Lower lobe of right lung (tissue), 2 donors: ENCODE data around the gene DSG3. TPM values are rescaled to one million over a fixed set of nuclear protein-coding genes. Genes with fewer than 3 reads are reported as not detected.

Experiments
- ATAC-seq, 2 donors: fragments of 200-7000 bp; cut with Tn5 transposase; one replicate each; pipeline ENCODE4 v1.9.1; 2020 to 2022; ENCODE audit warnings: mild to moderate bottlenecking in 2 of 2, moderate library complexity in 2 of 2
- DNase-seq: peaks from one replicate; pipeline ENCODE4 v3.0.0-alpha.2; 2020
- H3K27ac ChIP-seq: fragments of 200-600 bp; one replicate; pipeline ENCODE4 v1.8.0; 2022
- H3K27me3 ChIP-seq: fragments of 200-600 bp; one replicate; pipeline ENCODE4 v1.8.0; 2022; ENCODE audit warnings: low read depth
- H3K36me3 ChIP-seq: fragments of 200-600 bp; one replicate; pipeline ENCODE4 v1.8.0; 2022; ENCODE audit warnings: mild to moderate bottlenecking
- H3K4me1 ChIP-seq: fragments of 200-600 bp; one replicate; pipeline ENCODE4 v1.8.0; 2022
- H3K4me3 ChIP-seq: fragments of 200-600 bp; one replicate; pipeline ENCODE4 v1.8.0; 2022; ENCODE audit warnings: mild to moderate bottlenecking
- H3K9me3 ChIP-seq: fragments of 200-600 bp; one replicate; pipeline ENCODE4 v1.8.0; 2022
- CTCF ChIP-seq: fragments of 200-600 bp; IDR thresholded peaks from one replicate; pipeline ENCODE4 v1.8.0; 2022; ENCODE audit warnings: antibody characterized with exemption, mild to moderate bottlenecking
- intact Hi-C: fragments of 100-400 bp; cut with DNase I; formaldehyde crosslinking; loops from one replicate; pipeline ENCODE4 v1.11.0; 2022
- total RNA-seq: library from RNA; stranded (reverse); fragmentation: NEBNext Ultra II Directional; extraction: Animal tissue kit (Norgen Biotek cat#: 25700); gene quantifications from one replicate; pipeline ENCODE4 v1.2.1, GENCODE V29; 2021
- donor health status: DM: no; HTN: yes; CAD: no; lungs with severe emphysema.

Gene DSG3
- total RNA-seq, 1 donor from 2014 or later, result not detected

- H3K27me3 ChIP-seq, result no peaks in the 10 kb centered on the region
- ATAC-seq (no peak), DNase-seq (no peak)
- no peaks in the 10 kb centered on the region for H3K9me3 ChIP-seq
- H3K36me3 ChIP-seq, result no peaks in the 10 kb centered on the region
- no peak overlapping the region for H3K27ac ChIP-seq
- no peak overlapping the region for H3K4me3 ChIP-seq
- intact Hi-C loops, result no loop called here
- TF ChIP-seq CTCF, result no peak
- H3K4me1 ChIP-seq, result no peaks in the 10 kb centered on the region
Observed at GRCh38 chr18:31510319-31510718, 62.8 kb downstream of the DSG3 start.

GRCh38 chr18:31511098-31511497 is 63.6 kb downstream of the DSG3 start:
- Histone ChIP-seq H3K27ac (no peak overlapping the region), H3K4me3 (no peak overlapping the region), H3K4me1 (no peaks in the 10 kb centered on the region), H3K36me3 (no peaks in the 10 kb centered on the region), H3K9me3 (no peaks in the 10 kb centered on the region), H3K27me3 (no peaks in the 10 kb centered on the region)
- intact Hi-C loops, result no loop called here
- DNase-seq, result no peak
- ATAC-seq, result no peak
- TF ChIP-seq CTCF, result no peak

DNA sequence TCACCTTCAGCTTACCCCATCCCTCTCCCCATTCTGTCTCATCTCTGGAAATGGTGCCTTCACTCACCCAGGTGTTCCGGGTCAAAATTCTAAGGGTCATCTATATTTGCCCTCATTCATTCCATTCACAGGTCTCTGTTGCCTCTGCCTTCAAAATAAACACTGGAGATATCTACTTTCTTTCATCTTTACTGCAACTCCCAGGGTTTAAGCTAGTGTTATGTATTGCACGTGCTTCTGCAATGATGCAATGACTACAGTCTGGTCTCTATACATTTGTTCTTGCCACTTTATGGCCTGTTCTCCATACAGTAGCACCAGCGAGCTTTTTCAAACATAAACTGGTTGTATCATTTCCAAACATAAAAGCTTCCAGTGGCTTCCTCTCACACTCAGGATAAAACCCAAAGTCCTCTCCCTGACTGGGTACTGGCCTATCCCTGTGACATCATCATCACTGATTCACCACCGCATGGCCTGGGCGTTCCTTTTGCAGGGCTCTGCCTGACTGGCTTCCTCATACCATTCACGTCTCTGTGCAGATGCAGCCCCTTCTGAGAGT is 64.7 kb downstream of the DSG3 start:
- Histone ChIP-seq H3K36me3 (no peaks in the 10 kb centered on the region), H3K4me1 (no peaks in the 10 kb centered on the region), H3K9me3 (no peaks in the 10 kb centered on the region), H3K27ac (no peak overlapping the region), H3K4me3 (no peak overlapping the region), H3K27me3 (no peaks in the 10 kb centered on the region)
- TF ChIP-seq CTCF, result no peak
- intact Hi-C loops, result no loop called here
- peak in 1 of 2 donors; percentile 63 for ATAC-seq
- DNase-seq, result no peak

DNA sequence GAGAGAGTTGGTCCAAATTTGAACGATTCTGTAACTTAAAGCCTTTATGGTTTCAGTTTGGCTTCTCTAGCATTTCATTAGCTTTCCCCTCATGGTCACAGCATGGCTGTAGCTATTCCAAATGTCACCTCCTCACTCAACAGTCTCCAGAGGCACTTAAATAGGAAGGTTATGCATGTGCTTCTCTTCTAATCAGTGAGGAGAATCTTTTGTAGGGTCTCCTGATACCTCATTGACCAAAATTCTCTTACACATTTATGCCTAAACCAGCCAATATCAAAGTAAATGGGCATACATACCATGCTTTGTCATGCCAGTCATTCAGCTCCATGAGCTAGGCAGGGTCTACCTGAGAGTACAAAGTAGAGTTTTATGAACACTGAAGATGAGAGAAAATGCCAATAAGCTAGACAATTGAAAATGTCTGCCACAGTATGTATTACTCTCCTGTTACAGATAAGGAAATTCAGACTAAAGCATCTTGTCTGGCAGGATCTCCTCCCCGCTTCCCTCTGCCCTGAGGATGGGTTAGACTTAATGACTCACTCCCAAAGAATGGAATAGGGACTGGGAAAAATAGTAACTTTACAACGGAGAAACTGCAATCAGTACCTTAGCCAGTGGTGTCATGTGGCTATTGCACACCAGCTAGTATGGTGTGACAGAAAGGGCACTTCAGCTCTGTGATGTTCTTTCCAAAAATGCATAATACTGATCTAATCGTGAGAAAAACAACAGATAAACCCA is 65.8 kb downstream of the DSG3 start:
- H3K4me1 ChIP-seq, result no peaks in the 10 kb centered on the region
- no peaks in the 10 kb centered on the region for H3K36me3 ChIP-seq
- no peaks in the 10 kb centered on the region for H3K27me3 ChIP-seq
- ATAC-seq (no peak), DNase-seq (no peak)
- intact Hi-C loops, result no loop called here
- no peak for TF ChIP-seq CTCF
- no peak overlapping the region for H3K4me3 ChIP-seq
- no peak overlapping the region for H3K27ac ChIP-seq
- no peaks in the 10 kb centered on the region for H3K9me3 ChIP-seq

- no peaks in the 10 kb centered on the region for H3K4me1 ChIP-seq
- intact Hi-C loops, result no loop called here
Observed at GRCh38 chr18:31516437-31516836, 68.9 kb downstream of the DSG3 start.

More at GRCh38 chr18:31516437-31516836, 68.9 kb downstream of the DSG3 start:
- ATAC-seq (no peak), DNase-seq (no peak)
- H3K4me3 ChIP-seq, result no peak overlapping the region
- no peaks in the 10 kb centered on the region for H3K36me3 ChIP-seq
- H3K9me3 ChIP-seq, result no peaks in the 10 kb centered on the region
- no peaks in the 10 kb centered on the region for H3K27me3 ChIP-seq
- no peak overlapping the region for H3K27ac ChIP-seq
- TF ChIP-seq CTCF, result no peak
